HG02623 (cell line): ENCODE results near the gene GAPT.
"Not testable (repeated sequence)": the region's sequence is repeated elsewhere in the genome, so short reads cannot be mapped to it uniquely, and the experiment has no call there.

Experiments
- ATAC-seq: cut with Tn5 transposase; IDR thresholded peaks from one replicate; pipeline ENCODE4 v1.9.1; 2021; ENCODE audit warnings: moderate library complexity; ENCODE audit not compliant: unreplicated experiment

The GAPT gene

GRCh38 chr5:58503390-58504046 lies 12.3 kb downstream of the GAPT start:
- ATAC-seq = no peak

GRCh38 chr5:58504766-58505165 lies 13.5 kb downstream of the GAPT start:
- no peak for ATAC-seq

- ATAC-seq = no peak
These were observed 14.3 kb downstream of the GAPT start for GRCh38 chr5:58505502-58505901.

- ATAC-seq = peak; percentile 77
These were observed 14.9 kb downstream of the GAPT start for GRCh38 chr5:58505971-58506640.

GRCh38 chr5:58507715-58508114 lies 16.5 kb downstream of the GAPT start:
- ATAC-seq = no peak

GRCh38 chr5:58517198-58517597 lies 26.0 kb downstream of the GAPT start:
- ATAC-seq = no peak

GRCh38 chr5:58523956-58524355 lies 32.7 kb downstream of the GAPT start:
- ATAC-seq = no peak

- ATAC-seq = no peak
These were observed 33.3 kb downstream of the GAPT start for GRCh38 chr5:58524571-58524970.

GRCh38 chr5:58530942-58531490 lies 39.8 kb downstream of the GAPT start:
- no peak for ATAC-seq

- not testable (repeated sequence) for ATAC-seq
These were observed 50.7 kb downstream of the GAPT start for GRCh38 chr5:58541935-58542334.

GRCh38 chr5:58542709-58543108 lies 51.5 kb downstream of the GAPT start:
- ATAC-seq = no peak

GRCh38 chr5:58543723-58544122 lies 52.5 kb downstream of the GAPT start:
- ATAC-seq = no peak

- ATAC-seq = no peak
These were observed 53.0 kb downstream of the GAPT start for GRCh38 chr5:58544195-58544594.

- ATAC-seq = no peak
These were observed 53.7 kb downstream of the GAPT start for GRCh38 chr5:58544926-58545325.

- ATAC-seq = peak; percentile 95
These were observed 54.7 kb downstream of the GAPT start for GRCh38 chr5:58545912-58546311.
